GM15510 (cell line): Measurements from ENCODE around the gene BRF1.

Source experiments
- POLR2A ChIP-seq: IDR thresholded peaks from 3 replicates; pipeline ENCODE4 v1.6.1; 2011; ENCODE audit warnings: borderline replicate concordance; ENCODE audit not compliant: insufficient read length; ENCODE audit errors: extremely low read depth

BRF1 gene, protein sequence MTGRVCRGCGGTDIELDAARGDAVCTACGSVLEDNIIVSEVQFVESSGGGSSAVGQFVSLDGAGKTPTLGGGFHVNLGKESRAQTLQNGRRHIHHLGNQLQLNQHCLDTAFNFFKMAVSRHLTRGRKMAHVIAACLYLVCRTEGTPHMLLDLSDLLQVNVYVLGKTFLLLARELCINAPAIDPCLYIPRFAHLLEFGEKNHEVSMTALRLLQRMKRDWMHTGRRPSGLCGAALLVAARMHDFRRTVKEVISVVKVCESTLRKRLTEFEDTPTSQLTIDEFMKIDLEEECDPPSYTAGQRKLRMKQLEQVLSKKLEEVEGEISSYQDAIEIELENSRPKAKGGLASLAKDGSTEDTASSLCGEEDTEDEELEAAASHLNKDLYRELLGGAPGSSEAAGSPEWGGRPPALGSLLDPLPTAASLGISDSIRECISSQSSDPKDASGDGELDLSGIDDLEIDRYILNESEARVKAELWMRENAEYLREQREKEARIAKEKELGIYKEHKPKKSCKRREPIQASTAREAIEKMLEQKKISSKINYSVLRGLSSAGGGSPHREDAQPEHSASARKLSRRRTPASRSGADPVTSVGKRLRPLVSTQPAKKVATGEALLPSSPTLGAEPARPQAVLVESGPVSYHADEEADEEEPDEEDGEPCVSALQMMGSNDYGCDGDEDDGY

DNA sequence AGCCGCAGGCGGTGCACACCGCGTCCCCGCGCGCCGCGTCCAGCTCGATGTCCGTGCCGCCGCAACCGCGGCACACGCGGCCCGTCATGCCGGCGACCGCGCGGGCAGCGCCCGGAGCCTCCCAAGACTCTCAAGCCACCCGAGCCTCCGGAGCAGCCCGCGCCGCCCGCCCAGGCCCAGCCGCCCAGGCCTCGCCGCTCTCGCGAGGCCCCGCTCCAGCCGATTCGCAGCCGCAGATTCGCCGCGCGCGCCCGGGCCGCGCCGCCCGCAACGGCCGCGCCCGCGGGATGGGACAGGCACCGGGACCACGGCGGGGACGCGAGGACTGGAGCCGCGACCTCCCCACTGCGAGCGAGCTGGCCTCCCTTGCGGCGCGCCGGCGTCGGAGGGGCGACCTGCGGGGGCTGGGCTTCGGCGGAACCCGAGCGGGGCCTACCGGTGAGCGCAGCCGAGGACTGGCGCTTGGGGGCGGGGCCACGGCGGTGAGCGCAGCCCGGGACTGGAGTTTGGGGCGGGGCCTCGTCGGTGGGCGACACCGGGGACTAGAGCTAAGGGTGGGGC is at the start of gene BRF1:
BRF1 (minus strand) TSS at position 460 of the 561 bp plus-strand sequence; CDS start at position 88, 372 bp downstream.
- TF ChIP-seq POLR2A, result peak; percentile 60

DNA sequence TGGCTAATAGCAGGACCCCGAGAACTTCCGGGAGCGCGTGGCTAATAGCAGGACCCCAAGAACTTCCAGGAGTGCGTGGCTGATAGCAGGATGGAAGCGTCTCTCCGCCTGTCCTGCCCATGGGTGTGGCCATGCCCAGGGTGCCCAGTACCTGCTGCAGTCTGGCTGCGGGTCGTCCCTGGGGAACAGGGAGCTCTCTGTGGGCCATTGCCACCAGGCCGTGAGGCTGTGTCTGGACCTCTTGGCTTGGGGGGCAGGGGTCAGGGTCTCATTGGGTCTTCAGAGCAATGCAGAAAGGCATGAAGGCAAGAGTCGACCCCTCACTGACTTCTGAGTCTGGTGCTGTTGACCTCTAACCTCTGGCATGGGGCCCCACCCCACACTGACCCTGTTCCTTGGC is 49.2 kb upstream of the BRF1 start:
- TF ChIP-seq POLR2A, result no peak

DNA sequence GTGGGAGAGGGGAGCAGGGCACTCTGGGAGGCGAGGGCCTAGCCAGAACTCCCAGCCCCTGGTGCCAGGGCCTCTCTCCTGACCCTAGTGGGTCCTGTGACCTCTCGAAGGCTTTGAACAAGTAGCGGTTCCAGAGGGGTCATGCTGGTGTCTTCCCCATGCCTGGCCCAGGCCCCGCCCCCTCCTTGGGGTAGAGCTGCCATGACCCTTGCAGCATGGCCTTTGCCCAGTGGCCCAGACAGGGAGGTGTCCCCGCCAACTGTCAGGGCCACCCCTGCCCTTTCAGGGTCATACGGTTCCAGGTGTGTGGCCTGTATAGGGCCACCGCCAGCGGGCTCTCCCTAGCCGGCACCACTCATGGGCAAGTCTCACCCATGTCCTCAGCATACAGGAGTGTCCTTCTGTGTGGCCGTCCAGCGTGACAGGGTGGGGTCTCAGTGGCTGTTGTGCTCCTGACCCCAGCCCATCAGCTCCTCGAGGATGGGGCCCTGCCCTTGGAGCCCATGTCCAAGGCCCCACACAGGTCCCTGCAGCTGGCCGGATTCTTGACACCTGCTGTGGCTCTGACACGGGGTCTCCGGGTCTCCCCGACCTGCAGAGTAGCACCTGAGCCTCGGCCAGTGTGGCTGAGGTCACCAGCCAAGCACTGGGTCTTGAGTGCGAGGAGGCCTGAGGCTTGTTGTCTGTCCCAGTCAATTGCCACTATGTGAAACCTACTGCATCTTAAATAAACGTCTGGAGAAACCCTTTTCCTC is 48.3 kb upstream of the BRF1 start:
- no peak for TF ChIP-seq POLR2A

DNA sequence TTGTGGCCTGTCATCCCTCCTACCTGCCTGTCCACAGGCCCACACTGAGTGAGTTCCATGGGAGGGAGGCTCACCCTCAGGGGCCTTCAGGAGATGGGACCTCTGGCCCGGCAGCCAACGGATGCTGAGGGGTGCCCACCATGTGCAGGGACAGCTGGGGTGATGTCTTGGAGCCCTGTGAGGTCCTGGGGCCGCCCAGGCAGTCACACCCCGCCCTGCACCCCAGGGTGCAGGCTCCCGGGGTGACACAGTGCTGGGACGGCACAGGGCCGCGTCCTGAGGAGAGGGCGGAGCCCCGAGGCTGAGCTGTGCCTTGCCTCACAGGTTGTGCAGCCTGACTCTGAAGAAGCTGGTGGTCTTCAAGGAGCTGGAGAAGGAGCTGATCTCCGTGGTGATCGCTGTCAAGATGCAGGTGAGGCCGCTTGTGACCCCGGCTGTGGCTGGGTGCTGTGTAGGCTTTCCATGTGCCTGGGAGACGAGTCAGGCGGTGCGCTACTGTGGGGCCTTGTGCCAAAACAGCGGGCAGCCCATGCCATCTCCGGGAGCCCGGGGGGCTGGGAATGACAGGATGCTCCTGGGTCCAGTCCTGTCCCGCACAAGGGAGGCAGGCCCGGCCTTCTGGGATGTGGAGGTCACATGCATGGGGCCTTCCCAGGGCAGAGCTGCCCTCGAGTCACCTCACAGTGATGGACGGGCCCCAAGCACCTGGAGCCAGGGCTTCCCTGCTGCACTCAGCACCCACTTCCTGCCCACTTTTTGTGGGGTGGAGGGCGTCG is 47.6 kb upstream of the BRF1 start:
- TF ChIP-seq POLR2A, result no peak

DNA sequence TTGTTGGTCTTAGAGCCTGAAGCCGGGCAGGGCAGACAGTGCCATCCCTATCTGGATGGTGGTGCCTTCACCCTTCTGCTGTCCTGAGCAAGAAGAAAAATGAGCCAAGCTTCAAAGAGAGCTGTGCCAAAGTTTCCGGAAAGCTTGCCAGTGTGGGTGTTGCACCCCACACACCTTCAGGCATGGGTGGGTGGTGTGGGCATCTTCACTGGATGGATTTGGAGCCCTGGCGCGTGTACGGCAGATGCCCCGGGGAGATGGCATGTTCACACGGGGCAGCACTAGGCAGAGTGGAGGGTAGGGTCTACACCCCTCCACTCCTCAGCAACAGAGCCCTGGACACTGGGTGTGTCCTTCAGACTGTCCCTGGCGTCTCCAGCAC is 46.8 kb upstream of the BRF1 start:
- TF ChIP-seq POLR2A, result no peak

DNA sequence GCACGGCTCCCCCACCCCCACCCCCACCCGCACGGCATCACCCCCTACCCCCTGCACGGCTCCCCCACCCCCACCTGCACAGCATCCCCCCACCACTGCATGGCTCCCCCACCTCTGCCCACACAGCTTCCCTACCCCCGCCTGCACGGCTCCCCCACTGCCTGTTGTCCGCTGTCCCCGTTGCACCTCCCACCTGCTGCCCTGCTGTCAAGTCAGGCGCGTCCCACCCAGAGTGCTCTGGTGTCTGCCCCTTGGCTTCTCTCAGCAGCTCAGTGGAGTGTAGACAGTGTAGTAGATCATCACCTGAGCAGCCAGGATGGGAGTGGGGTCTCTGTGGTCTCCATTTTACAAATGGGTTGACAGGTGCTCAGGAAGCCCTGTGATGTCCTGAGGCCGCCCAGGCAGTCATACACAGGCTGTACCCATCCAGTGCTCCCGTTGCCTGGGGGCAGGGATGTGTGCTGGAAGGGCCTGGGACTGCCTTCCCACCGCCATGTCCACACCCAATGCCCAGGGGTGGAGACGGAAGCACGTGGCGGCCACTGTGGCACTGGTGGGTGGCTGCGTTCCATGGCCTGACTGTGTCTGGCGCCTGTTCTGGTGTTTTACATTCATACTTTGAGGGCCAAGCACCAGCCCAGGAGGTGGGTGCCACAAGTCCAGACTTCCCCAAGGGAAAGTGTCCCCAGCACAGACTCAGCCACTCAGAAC is 46.2 kb upstream of the BRF1 start:
- no peak for TF ChIP-seq POLR2A

DNA sequence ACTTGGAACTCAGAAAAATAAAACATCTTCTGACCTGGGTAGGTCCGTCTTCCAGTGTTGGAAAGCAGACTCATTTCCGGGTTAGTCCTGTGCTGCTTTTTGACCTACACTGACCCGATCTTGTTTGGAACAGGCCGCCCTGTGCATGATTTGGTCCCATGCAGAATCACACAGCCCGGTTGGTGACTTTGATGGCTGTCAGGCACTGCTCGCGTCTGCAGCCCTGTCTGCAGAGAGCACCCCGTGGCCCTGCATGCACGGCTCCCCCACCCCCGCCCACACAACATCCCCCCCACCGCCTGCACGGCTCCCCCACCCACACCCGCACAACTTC is 45.4 kb upstream of the BRF1 start:
- TF ChIP-seq POLR2A, result no peak

DNA sequence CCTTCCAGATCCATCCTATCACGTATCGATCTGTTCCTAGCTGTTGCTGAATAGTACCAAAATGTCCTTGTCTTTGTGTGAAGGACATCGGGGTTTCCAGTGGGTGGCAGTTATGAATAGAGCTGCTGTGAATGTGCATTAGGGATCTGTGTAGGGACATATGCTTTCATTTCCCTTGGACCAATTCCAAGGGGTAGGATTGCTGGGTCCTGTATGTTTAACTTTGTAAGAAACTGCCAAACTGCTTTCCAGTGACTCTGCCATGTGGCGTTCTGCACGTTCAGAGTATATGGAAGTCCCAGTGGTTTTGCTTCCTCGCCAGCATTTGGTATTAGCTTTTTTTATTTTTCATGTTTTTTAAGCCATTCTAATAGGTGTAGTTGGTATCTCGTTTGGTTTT is 42.4 kb upstream of the BRF1 start:
- TF ChIP-seq POLR2A, result no peak

DNA sequence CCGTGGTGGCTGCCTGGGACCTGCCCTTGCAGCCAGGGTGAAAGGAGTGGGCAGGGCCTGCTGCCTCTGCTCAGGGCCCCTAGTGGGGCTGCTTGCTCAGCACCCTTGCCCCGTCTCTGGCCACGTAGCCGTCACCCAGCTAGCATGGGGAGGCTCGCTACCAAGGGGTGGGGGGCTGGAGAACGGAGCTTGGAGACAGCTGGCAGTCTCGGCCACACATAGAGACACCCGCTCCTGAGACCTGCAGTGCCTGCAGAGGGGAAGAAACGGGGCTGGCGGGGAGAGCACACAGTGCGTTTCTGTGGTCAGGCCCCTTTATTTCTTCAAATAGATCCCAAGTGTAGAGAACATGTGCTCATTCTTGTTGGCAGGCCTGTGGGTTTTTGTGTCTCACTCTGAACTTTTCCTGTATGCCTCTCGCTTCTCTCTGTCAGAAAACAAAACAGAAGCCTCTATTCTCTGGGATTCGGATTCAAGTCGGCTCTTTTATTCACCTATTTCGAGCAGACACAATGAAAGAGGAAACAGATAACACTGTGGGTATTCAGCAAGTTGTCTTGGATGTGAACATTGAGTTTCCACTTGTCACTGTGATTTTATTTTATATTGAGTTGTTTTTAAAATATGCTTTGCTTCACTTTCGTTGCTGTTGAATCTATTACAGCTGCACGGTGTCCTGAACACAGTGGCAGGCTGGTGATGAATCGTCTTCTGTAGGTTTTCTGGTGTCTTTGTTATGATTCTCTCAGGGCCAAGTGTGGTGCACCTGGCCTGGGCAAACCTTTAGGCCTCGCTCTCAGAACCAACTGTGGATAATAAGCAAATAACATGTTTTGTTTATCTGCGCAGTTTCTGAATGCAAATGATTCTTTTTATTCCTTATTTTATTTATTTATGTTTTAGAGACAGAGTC is 40.3 kb upstream of the BRF1 start:
- no peak for TF ChIP-seq POLR2A

DNA sequence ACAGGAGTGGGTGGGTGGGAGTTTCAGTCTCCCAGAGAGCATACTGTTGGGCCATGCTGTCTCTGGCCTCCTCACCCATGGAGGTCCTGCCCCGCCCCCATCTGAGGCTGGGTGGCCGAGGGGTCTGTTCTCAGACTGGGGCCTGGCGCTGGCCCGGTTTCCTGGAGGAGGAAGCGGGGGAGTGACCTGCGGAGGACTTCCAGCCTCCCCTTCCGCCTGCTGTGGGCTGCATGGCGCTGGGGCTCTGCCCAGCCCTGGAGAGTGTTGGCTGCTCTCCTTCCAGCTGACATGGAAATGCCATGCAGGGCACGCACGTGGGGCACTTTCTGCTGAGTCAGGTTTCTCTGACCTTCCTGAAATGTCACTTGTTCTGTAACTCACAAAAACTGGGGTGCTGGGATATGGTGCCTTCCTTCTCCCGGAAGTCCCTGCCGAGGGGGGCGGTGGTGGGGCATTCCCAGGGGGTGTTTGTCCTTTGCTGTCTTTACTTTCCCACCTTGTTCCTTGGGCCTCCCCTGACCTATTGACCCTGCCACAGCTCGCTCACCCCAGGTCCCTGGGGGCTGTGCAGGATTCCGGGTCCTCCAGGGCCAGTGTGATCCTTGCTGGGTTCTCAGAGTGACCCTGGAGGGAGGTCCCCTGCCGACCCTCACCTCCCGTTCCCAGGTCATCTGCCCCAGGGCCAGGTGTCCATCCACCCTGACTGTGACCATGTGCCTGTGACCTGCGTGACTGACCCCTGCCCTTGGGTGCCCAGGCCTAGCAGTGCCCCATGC is 37.4 kb upstream of the BRF1 start:
- TF ChIP-seq POLR2A, result no peak

DNA sequence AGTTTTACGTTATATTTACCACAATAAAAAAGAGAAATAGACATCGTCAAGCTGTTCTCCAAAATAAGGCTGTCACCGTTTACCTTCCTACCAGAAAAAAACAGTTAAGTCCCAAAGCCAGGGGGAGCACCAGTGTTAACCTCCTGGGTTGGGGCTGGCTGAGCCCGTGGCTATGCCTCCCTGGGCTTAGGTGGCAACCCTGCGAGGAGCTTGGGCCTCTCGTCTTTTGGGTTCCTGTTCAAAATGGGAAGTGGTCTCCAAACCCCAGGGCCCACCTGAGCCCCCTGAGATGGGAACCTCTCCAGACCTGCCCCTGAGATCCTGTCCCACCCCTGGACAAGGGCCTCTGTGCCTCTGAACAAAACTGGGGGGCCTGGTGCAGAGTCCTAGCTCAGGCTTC is 36.6 kb upstream of the BRF1 start:
- TF ChIP-seq POLR2A, result no peak
